Dendritic cell treated with granulocyte-macrophage colony-stimulating factor and Interleukin-4, amounts not matched to agents 40 ng/mL and 50 ng/mL, for 4 days (primary cell): ENCODE results near the gene SCN2B.
A peak's percentile ranks its signal among the peaks of the same experiment; 100 is the strongest.

Experiments used
- H3K27ac Mint-ChIP-seq: one replicate; pipeline ENCODE4 v1.8.0; 2022; ENCODE audit warnings: mild to moderate bottlenecking, mixed read lengths
- H3K27me3 Mint-ChIP-seq: one replicate; pipeline ENCODE4 v1.8.0; 2022; ENCODE audit warnings: mild to moderate bottlenecking, mixed read lengths
- H3K36me3 Mint-ChIP-seq: one replicate; pipeline ENCODE4 v1.8.0; 2022; ENCODE audit warnings: low read depth, mixed read lengths
- H3K4me1 Mint-ChIP-seq: one replicate; pipeline ENCODE4 v1.8.0; 2022; ENCODE audit warnings: low read depth, mixed read lengths
- H3K4me3 Mint-ChIP-seq: one replicate; pipeline ENCODE4 v1.8.0; 2022; ENCODE audit warnings: mild to moderate bottlenecking, moderate library complexity, mixed read lengths
- H3K9me3 Mint-ChIP-seq: one replicate; pipeline ENCODE4 v1.8.0; 2022; ENCODE audit warnings: mixed read lengths
- intact Hi-C: fragments of 100-400 bp; cut with micrococcal nuclease; formaldehyde crosslinking; loops from one replicate; pipeline ENCODE4 v1.15.0; 2022

The SCN2B gene

GRCh38 chr11:118136801-118137200, 39.6 kb downstream of the SCN2B start:
- H3K27me3 Mint-ChIP-seq = peaks cover 28% of the 10 kb centered on the region
- intact Hi-C loops = no loop called here

DNA sequence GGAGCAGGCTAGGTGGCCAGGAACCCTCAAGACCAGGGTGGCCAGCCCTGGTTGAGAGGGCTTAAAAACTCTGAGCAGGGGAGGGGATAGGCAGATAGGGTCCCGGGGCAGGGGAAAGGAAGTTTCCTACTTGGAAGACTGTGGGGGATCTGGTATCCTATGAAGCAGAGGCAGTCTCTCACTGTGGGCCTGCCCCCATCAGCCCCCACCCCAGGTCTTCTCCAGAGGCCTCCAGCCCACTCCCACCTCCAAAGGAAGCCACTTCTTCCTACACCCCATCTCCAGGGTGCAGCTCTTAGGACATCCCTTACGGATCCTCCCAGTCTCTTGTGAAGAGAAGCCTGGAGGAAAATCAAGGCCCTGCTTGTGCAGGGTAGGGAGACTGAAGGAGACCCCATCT, 40.1 kb downstream of the SCN2B start:
- Mint-ChIP-seq H3K36me3 (no peaks in the 10 kb centered on the region), H3K9me3 (no peaks in the 10 kb centered on the region), H3K27me3 (peaks cover 28% of the 10 kb centered on the region), H3K27ac (no peak overlapping the region), H3K4me1 (peaks cover 15% of the 10 kb centered on the region), H3K4me3 (no peak overlapping the region)
- intact Hi-C loops = no loop called here

More at GRCh38 chr11:118136801-118137200, 39.6 kb downstream of the SCN2B start:
- H3K4me1 Mint-ChIP-seq = peaks cover 19% of the 10 kb centered on the region
- H3K27ac Mint-ChIP-seq = no peak overlapping the region
- H3K36me3 Mint-ChIP-seq = no peaks in the 10 kb centered on the region
- H3K4me3 Mint-ChIP-seq = no peak overlapping the region
- no peaks in the 10 kb centered on the region for H3K9me3 Mint-ChIP-seq

DNA sequence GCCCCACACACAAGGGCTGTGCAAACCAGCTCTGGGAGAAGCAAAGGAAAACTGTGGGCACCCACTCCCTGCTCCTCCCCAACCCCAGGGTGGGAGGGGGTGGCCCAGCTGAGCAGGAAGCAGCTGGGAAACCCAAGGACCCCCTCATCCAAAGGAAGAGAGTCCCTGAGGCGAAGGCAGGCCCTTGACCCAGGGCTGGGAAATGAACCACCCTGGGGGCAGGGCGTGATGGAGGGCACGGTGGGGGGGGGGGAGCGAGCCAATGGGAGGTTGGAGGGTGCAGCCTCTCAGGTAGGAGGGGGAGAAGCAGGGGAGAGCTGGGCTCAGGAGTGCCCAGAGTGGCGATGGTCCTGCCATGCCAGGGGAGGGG, 40.7 kb downstream of the SCN2B start:
- Mint-ChIP-seq H3K27ac (no peak overlapping the region), H3K9me3 (no peaks in the 10 kb centered on the region), H3K27me3 (peaks cover 29% of the 10 kb centered on the region), H3K4me1 (peaks cover 15% of the 10 kb centered on the region), H3K36me3 (no peaks in the 10 kb centered on the region), H3K4me3 (no peak overlapping the region)
- intact Hi-C loops = no loop called here

DNA sequence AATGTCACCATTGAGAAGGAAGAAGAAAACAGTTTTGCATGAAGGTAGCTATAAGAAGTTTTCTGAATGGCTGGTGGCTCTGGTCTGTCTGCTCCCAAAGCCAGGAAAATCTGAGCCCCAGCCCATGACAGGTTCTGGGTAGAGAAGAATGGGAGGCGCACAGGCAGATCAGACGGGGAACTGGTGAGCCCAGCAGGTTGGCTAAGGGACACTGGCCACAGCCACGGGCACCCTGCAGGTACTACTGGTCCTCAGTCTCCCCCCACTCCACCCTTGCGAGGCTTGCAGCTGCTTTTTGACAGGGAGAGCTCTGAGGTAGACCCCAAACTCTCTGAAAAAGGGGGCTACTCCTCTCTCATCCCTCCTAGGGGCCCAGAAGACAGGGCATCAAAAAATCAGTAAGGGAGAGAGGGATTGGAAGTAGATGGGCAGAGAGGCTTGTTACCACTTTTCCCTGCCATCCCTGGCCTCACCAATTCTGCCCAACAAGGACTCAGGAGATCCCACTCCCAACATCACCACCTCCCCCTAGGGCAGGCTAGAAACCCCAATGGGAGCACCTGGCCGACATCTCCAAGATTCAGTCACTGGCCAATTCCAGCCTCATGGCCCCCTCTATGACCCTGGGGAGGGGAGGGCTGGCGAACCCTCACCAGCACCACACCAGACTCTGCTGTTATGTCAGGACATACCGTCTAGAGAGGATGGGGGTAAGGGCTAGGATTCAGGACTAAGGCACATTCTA, 41.2 kb downstream of the SCN2B start:
- intact Hi-C loops = no loop called here
- H3K9me3 Mint-ChIP-seq = no peaks in the 10 kb centered on the region
- no peak overlapping the region for H3K4me3 Mint-ChIP-seq
- peaks cover 14% of the 10 kb centered on the region for H3K4me1 Mint-ChIP-seq
- H3K36me3 Mint-ChIP-seq = no peaks in the 10 kb centered on the region
- H3K27ac Mint-ChIP-seq = no peak overlapping the region
- H3K27me3 Mint-ChIP-seq = peaks cover 26% of the 10 kb centered on the region

DNA sequence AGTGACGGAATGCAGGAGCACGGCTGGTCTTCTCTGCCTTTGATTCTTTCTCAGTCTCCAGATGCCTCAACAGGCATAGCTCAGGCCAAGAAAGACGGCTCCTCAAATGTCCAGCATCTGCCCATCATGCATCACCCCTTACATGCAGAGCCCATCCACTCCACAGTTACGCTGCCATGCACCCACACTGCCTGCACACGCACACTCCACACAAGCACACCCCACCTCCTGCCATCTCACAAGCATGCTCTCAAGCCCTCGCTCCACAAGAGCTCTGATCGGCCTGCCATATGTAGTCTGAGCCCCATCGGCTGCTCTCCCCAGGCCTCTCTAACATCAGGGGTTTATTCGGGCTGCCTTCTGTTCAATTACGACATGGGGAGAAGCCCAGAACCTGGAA, 42.6 kb downstream of the SCN2B start:
- Mint-ChIP-seq H3K4me1 (peaks cover 26% of the 10 kb centered on the region), H3K27ac (no peak overlapping the region), H3K36me3 (no peaks in the 10 kb centered on the region), H3K4me3 (no peak overlapping the region), H3K27me3 (peaks cover 22% of the 10 kb centered on the region), H3K9me3 (no peaks in the 10 kb centered on the region)
- intact Hi-C loops = no loop called here

GRCh38 chr11:118132385-118133151, 43.9 kb downstream of the SCN2B start:
- Mint-ChIP-seq H3K27me3 (peaks cover 18% of the 10 kb centered on the region), H3K27ac (no peak overlapping the region), H3K4me1 (peaks cover 26% of the 10 kb centered on the region), H3K36me3 (no peaks in the 10 kb centered on the region), H3K4me3 (no peak overlapping the region), H3K9me3 (no peaks in the 10 kb centered on the region)
- intact Hi-C loops = no loop called here

DNA sequence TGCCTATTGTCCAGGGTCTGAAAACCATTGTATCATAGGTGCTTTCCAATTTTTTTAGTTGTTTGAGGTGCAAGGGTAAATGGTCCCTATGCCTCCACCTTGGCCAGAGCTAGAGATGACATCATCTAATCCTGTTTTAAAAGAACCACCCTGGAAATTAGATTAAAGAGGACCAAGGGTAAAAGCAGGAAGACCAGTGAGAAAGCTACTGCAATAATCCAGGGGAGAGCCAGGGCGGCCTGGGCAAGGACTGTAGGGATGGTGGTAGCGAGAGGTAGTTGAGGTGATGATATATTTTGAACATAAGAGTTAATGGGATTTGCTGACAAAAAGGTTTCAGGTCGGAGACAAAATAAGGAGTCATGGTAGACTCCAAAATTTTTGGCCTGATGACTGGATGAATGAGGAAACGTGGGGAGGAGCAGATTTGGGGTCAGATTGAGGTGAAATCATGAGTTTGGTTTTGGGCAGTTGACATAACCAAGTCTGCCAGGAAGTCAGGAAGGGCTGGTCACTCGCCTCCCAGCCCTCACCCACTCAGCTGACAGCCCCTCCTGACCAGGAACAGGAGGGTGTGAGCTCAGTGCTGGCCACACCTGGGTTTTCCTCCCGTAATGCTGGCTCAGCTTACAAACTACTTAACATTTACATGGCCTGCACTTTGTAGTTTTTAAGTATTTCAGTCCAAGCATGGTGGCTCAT, 46.8 kb downstream of the SCN2B start:
- Mint-ChIP-seq H3K36me3 (no peaks in the 10 kb centered on the region), H3K27ac (peak overlapping the region; percentile 5), H3K9me3 (no peaks in the 10 kb centered on the region), H3K4me1 (peaks cover 32% of the 10 kb centered on the region), H3K27me3 (peaks cover 7% of the 10 kb centered on the region), H3K4me3 (no peak overlapping the region)
- intact Hi-C loops = no loop called here

- peak overlapping the region; percentile 5 for H3K27ac Mint-ChIP-seq
- peaks cover 5% of the 10 kb centered on the region for H3K27me3 Mint-ChIP-seq
- no peak overlapping the region for H3K4me3 Mint-ChIP-seq
- intact Hi-C loops = no loop called here
- peaks cover 32% of the 10 kb centered on the region for H3K4me1 Mint-ChIP-seq
- H3K9me3 Mint-ChIP-seq = no peaks in the 10 kb centered on the region
- H3K36me3 Mint-ChIP-seq = no peaks in the 10 kb centered on the region
Measured at GRCh38 chr11:118128721-118129470, 47.5 kb downstream of the SCN2B start.

DNA sequence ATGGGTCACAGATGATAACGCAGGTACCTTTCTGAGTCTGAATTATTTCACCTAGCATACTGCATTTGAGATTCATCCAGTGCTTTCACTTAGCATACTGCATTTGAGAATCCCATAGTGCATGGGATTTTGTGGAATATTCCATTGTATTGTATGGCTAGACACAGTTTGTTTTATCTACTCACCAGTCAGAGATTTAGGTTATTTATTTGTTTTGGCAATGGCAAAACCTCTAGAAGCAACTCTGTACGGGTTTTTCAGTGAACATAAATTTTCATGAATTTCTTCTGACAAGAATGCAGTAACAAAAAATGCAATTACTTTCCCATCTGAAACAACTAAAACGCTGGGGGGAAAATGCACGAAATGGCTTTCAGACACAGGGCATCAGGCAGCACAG, 48.1 kb downstream of the SCN2B start:
- intact Hi-C loops = no loop called here
- Mint-ChIP-seq H3K4me3 (no peak overlapping the region), H3K36me3 (no peaks in the 10 kb centered on the region), H3K4me1 (peaks cover 32% of the 10 kb centered on the region), H3K27me3 (peaks cover 2% of the 10 kb centered on the region), H3K9me3 (no peaks in the 10 kb centered on the region), H3K27ac (peak overlapping the region; percentile 5)

DNA sequence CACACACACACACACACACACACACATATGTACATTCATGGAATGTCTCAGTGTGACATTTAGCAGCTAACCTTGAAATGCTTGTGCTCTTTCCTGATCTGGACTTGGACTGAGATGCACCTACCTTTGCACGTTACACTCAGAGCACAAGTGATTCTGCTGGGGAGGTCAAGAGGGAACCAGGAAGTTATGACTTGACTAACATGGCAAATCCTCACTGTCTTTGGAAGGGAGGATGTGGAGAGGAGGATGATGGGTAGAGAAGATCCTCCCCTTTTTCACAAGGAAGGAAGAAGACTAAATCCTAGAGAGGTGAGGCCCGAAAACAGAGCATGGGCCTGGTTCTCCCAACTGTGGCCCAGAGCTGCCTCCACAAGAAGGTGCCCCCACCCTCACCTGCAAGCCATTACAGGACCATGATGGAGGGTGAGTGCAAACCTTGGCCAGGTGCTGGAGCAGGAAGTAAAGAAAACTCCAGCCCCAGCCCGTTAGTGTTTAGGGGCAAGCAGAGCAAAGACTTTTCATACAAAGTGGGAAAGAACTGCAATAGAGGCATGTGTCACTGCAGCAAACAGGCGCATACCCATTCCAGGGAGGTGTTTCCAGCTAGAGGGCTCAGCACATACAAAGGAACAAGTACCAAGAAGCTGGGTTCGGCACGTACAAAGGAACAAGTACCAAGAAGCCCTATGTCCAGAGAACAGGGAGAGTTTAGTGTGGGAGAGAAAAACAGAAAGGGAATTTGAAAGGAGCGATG, 50.2 kb downstream of the SCN2B start:
- intact Hi-C loops = no loop called here

DNA sequence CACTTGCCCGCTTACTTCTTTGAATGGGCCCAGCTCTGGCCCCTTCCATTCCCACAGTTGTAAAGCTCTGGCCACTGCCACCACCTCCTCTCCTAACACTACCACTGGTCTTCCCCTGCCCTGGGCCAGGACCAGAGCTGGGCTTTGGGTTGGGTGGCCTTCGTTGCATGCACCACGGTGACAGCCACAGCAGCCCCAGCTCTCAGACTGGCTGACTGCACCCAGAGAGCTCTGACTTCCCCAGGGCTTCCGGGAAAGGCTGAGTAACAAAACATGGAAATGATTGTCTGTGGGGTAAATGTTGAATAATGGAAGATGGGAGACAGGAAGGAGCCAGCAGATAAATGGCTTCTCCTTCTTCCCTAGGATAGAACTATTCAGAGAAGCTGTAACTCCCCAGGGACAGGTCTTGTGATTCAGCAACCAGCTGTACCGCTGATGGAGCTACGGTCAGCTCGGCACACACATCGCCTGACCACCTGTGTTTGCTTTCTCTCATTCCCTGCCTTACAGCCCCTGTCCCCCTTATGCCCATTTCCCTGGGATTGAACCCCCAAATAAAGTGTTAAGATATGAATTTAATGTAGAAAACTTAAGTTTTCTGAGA, 51.4 kb downstream of the SCN2B start:
- Mint-ChIP-seq H3K4me1 (peaks cover 30% of the 10 kb centered on the region), H3K9me3 (no peaks in the 10 kb centered on the region), H3K27ac (no peak overlapping the region)

More for the DNA sequence above, 50.2 kb downstream of the SCN2B start:
- no peak overlapping the region for H3K27ac Mint-ChIP-seq
- no peaks in the 10 kb centered on the region for H3K36me3 Mint-ChIP-seq
- H3K27me3 Mint-ChIP-seq = peaks cover 2% of the 10 kb centered on the region
- H3K9me3 Mint-ChIP-seq = no peaks in the 10 kb centered on the region
- H3K4me3 Mint-ChIP-seq = no peak overlapping the region
- peaks cover 32% of the 10 kb centered on the region for H3K4me1 Mint-ChIP-seq

GRCh38 chr11:118120793-118121192, 55.6 kb downstream of the SCN2B start:
- H3K27me3 Mint-ChIP-seq = peaks cover 10% of the 10 kb centered on the region
- H3K27ac Mint-ChIP-seq = no peak overlapping the region
- no peaks in the 10 kb centered on the region for H3K36me3 Mint-ChIP-seq
- intact Hi-C loops = no loop called here
- H3K9me3 Mint-ChIP-seq = no peaks in the 10 kb centered on the region
- no peak overlapping the region for H3K4me3 Mint-ChIP-seq
- H3K4me1 Mint-ChIP-seq = peaks cover 11% of the 10 kb centered on the region

More for the DNA sequence above, 51.4 kb downstream of the SCN2B start:
- intact Hi-C loops = no loop called here
- H3K4me3 Mint-ChIP-seq = no peak overlapping the region
- H3K36me3 Mint-ChIP-seq = no peaks in the 10 kb centered on the region
- no peaks in the 10 kb centered on the region for H3K27me3 Mint-ChIP-seq
